Body of pancreas (tissue), 4 donors: ENCODE data around the gene MS4A4E. TPM values are rescaled to one million over a fixed set of nuclear protein-coding genes. Genes with fewer than 3 reads are reported as not detected.

Experiments
- ATAC-seq: fragments of 150-250 bp; one replicate; pipeline ENCODE4 v1.9.1; 2016
- DNase-seq, 4 donors: peaks; one replicate each; pipeline ENCODE4 v3.0.0-alpha.2; 2019
- H3K27ac ChIP-seq, 4 donors: fragments of 200-600 bp; sonication (generic); 1 replicate in 3 of 4; 2 replicates in 1 of 4; pipeline versions ENCODE4 v1.5.1 to v1.6.1; 2016 to 2019; ENCODE audit warnings: mild to moderate bottlenecking in 1 of 4, mixed read lengths in 1 of 4, moderate library complexity in 1 of 4
- H3K27me3 ChIP-seq, 2 donors: fragments of 200-600 bp; sonication (generic); one replicate each; pipeline ENCODE4 v1.6.0; 2016; ENCODE audit warnings: mild to moderate bottlenecking in 1 of 2
- H3K36me3 ChIP-seq, 2 donors: fragments of 200-600 bp; sonication (generic); replicated peaks in 1 of 2; 2 replicates each; pipeline ENCODE4 v1.5.1; 2016; ENCODE audit warnings: low read depth in 2 of 2; ENCODE audit not compliant: insufficient read depth in 1 of 2
- H3K4me1 ChIP-seq: fragments of 200-600 bp; sonication (generic); one replicate; pipeline ENCODE4 v1.6.0; 2016
- H3K4me3 ChIP-seq, 2 donors: fragments of 200-600 bp; sonication (generic); 1 replicate in 1 of 2; 2 replicates in 1 of 2; pipeline ENCODE4 v1.5.1; 2016 to 2019
- H3K9me3 ChIP-seq, 3 donors: fragments of 200-600 bp; sonication (generic); 1 replicate in 2 of 3; 2 replicates in 1 of 3; pipeline ENCODE4 v1.5.1; 2016
- POLR2A ChIP-seq, 3 donors: fragments of 450-650 bp; IDR thresholded peaks; one replicate each; pipeline ENCODE4 v1.6.1; 2016; ENCODE audit warnings: antibody characterized with exemption in 3 of 3, mild to moderate bottlenecking in 2 of 3
- WGBS, 2 donors: methylation state at CpG; one replicate each; pipeline ENCODE4 v1.1.5; 2017; 5-methylcytosine and 5-hydroxymethylcytosine counted together
- intact Hi-C: fragments of 100-400 bp; cut with DNase I; formaldehyde crosslinking; loops from one replicate; pipeline ENCODE4 v1.15.1; 2023
- total RNA-seq, 2 donors: library from RNA; depleted of rRNA; stranded (reverse); fragments of >200 nt; gene quantifications; one replicate each; pipeline ENCODE4 v1.1.0, GENCODE V29; 2016
- TF ChIP-seq, protein P1 (sequence below), 7 experiments: fragments of 450-650 bp in 4 of 7; fragments of 200-600 bp in 3 of 7; sonication (generic) in 3 of 7; IDR thresholded peaks; one replicate each; pipeline ENCODE4 v1.5.1; 2016 to 2019; ENCODE audit warnings: antibody characterized with exemption in 7 of 7

Gene MS4A4E
- total RNA-seq, 2 donors from 2014 or later = not detected

DNA sequence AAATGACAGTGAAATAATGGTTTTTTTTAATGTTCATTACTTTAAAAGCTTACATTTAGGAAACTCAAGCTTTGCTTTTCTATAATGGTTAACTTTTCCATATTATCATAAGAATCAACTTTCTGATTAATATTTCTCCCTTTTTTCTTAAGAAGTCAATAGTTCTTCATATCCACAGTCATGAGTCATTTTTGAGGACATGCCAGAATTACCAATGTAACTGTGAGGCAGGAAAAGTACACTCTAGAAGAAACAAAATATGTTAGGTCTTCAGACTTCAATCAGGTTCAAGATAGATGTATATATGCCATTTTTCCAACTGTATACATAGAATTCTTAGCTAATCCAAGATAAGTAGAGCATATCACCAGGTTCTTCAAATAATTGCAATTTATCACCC is 70.9 kb downstream of the MS4A4E start:
- Histone ChIP-seq H3K4me3 (no peak overlapping the region), H3K27me3 (no peaks in the 10 kb centered on the region), H3K36me3 (no peaks in the 10 kb centered on the region), H3K9me3 (no peaks in the 10 kb centered on the region), H3K27ac (no peak overlapping the region), H3K4me1 (peaks cover 3% of the 10 kb centered on the region)
- no peak for DNase-seq
- intact Hi-C loops = no loop called here
- TF ChIP-seq POLR2A (IDR thresholded peaks at IDR 0.05) = no peak
- TF ChIP-seq, protein P1, sequence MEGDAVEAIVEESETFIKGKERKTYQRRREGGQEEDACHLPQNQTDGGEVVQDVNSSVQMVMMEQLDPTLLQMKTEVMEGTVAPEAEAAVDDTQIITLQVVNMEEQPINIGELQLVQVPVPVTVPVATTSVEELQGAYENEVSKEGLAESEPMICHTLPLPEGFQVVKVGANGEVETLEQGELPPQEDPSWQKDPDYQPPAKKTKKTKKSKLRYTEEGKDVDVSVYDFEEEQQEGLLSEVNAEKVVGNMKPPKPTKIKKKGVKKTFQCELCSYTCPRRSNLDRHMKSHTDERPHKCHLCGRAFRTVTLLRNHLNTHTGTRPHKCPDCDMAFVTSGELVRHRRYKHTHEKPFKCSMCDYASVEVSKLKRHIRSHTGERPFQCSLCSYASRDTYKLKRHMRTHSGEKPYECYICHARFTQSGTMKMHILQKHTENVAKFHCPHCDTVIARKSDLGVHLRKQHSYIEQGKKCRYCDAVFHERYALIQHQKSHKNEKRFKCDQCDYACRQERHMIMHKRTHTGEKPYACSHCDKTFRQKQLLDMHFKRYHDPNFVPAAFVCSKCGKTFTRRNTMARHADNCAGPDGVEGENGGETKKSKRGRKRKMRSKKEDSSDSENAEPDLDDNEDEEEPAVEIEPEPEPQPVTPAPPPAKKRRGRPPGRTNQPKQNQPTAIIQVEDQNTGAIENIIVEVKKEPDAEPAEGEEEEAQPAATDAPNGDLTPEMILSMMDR (IDR thresholded peaks at IDR 0.05) = no peak
- ATAC-seq = no peak

DNA sequence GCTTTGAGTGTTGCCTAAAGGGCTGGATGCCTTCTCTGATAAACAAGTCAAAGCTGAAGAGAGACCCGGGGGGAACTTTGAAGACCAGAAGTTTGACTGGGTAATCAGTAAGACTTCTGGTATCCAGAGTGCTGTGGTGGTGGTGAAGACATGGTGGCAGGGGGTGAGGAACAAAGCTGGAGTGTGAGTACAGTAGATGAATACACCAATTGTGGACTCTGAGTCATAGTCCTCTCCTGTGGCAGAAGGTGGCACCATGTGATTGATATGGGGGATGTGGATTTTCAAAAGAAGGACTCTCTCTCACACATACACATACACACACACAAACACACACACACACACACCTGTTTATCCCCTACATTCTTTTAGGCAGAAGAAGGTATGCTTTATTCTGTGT is 72.4 kb downstream of the MS4A4E start:
- ATAC-seq (no peak), DNase-seq (no peak)
- TF ChIP-seq, protein P1 (IDR thresholded peaks at IDR 0.05) = no peak
- no peak for TF ChIP-seq POLR2A (IDR thresholded peaks at IDR 0.05)
- Histone ChIP-seq H3K36me3 (no peaks in the 10 kb centered on the region), H3K4me3 (no peak overlapping the region), H3K27ac (no peak overlapping the region), H3K9me3 (no peaks in the 10 kb centered on the region), H3K27me3 (no peaks in the 10 kb centered on the region), H3K4me1 (peaks cover 3% of the 10 kb centered on the region)
- WGBS, 2 donors = 80 to 100% methylated on average over 1 of the region's 1 CpG
- intact Hi-C loops = no loop called here

DNA sequence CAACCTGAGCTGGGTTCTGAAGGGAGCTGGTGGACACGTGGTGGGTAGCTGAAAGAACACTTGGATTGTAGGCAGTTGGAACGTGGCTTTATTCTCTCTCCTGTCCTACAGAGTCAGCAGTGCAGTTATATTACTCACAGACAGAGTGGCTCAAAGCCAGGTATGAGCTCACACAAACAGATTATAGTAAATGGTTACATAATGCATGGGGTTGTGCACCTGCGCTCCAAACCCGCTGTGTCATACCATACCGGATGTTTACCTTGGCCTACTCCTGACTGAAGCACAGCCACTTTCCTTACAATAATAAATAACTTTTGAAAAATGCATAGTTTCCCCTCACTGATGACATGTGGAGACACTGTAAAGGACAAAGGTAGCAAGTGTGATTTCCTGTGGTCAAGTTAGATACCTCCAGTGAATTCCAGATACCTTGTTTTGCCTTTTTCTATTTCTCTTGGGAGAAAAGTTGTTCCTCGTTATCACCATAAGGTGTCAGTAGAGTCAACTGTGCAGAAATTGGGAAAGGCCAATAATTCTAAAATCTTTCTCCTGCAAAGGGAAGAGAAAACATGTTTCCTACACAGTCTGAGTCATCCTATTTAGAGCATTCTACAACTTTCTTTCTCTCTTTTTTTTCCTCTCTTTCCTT is 73.5 kb downstream of the MS4A4E start:
- 31 to 54% methylated on average over 6 of the region's 6 CpGs for WGBS, 2 donors
- no peak overlapping the region for H3K4me3 ChIP-seq
- intact Hi-C loops = no loop called here
- peaks cover 3% of the 10 kb centered on the region for H3K4me1 ChIP-seq
- peak overlapping the region in 2 of 4 donors; percentile 35 to 42 for H3K27ac ChIP-seq
- TF ChIP-seq POLR2A (IDR thresholded peaks at IDR 0.05) = no peak
- TF ChIP-seq, protein P1 (IDR thresholded peaks at IDR 0.05) = peak in 3 of 7 experiments; percentile 18 to 49 (median 23)
- DNase-seq (peak; percentile 73 to 93 (median 82)), ATAC-seq (peak; percentile 96)
- no peaks in the 10 kb centered on the region for H3K9me3 ChIP-seq
- no peaks in the 10 kb centered on the region for H3K36me3 ChIP-seq
- no peaks in the 10 kb centered on the region for H3K27me3 ChIP-seq

DNA sequence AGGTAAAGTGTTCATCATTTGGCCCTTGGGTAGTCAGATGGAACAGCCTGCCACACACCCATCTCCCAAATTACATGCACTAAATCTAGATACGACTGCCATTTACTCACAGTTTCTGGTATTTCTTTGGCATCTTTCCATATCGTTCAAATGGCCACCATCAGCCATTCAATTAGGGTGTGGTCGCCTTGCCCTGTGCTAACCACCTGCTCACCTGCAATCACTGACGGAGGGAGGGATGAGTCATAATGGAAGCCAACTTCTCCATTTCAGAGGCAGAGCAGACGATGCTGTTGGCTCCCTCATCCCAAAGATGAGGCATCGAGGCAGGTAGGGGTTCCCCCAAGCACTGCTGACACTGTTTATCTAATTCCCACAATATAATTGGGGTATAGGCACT is 74.6 kb downstream of the MS4A4E start:
- Histone ChIP-seq H3K27ac (no peak overlapping the region), H3K4me3 (no peak overlapping the region), H3K4me1 (peaks cover 3% of the 10 kb centered on the region), H3K9me3 (no peaks in the 10 kb centered on the region), H3K27me3 (no peaks in the 10 kb centered on the region), H3K36me3 (no peaks in the 10 kb centered on the region)
- 68 to 90% methylated on average over 6 of the region's 6 CpGs for WGBS, 2 donors
- intact Hi-C loops = no loop called here
- TF ChIP-seq, protein P1 (IDR thresholded peaks at IDR 0.05) = no peak
- TF ChIP-seq POLR2A (IDR thresholded peaks at IDR 0.05) = no peak
- no peak for DNase-seq
- ATAC-seq = no peak

- Histone ChIP-seq H3K4me1 (peaks cover 3% of the 10 kb centered on the region), H3K4me3 (no peak overlapping the region), H3K27ac (no peak overlapping the region), H3K9me3 (no peaks in the 10 kb centered on the region), H3K27me3 (no peaks in the 10 kb centered on the region), H3K36me3 (no peaks in the 10 kb centered on the region)
- no peak for TF ChIP-seq POLR2A (IDR thresholded peaks at IDR 0.05)
- TF ChIP-seq, protein P1 (IDR thresholded peaks at IDR 0.05) = no peak
- DNase-seq (no peak), ATAC-seq (no peak)
- intact Hi-C loops = no loop called here
These were observed 77.0 kb downstream of the MS4A4E start for GRCh38 chr11:60165951-60166350.
